ENCODE measurements around the gene SORCS2. TPM values are rescaled to one million over a fixed set of nuclear protein-coding genes. Genes with fewer than 3 reads are reported as not detected.

The SORCS2 gene
- polyA plus RNA-seq, 1 donor (not counting 4 experiments of a cell fraction or from before 2014, with no cell fraction given), result 0.09 TPM

GRCh38 chr4:7153711-7154110, 38.6 kb upstream of the SORCS2 start:
- FAIRE-seq, result no peak
- dilution Hi-C loops (cut with MboI; ENCODE audit: extremely low pct_ligation_motif_present, low sequenced_read_pairs), result no loop called here

GRCh38 chr4:7154351-7154981, 37.9 kb upstream of the SORCS2 start:
- FAIRE-seq, result no peak
- dilution Hi-C loops (cut with MboI; ENCODE audit: extremely low pct_ligation_motif_present, low sequenced_read_pairs), result no loop called here
- TF ChIP-seq EZH2 (IDR thresholded peaks at IDR 0.05; ENCODE audit: low read length) (no peak), CTCF (optimal IDR thresholded peaks at IDR 0.05 in 1 of 3, IDR thresholded peaks at IDR 0.05 in 1 of 3, conservative IDR thresholded peaks at IDR 0.05 in 1 of 3; ENCODE audit: extremely low read depth in 1 of 3, insufficient read depth in 2 of 3, low read length in 3 of 3) (no peak)

More at GRCh38 chr4:7153711-7154110, 38.6 kb upstream of the SORCS2 start:
- Histone ChIP-seq H4K20me1 (ENCODE audit: control insufficient read depth, extremely low read depth, insufficient read depth, low read length) (no peaks in the 10 kb centered on the region), H3K9me1 (ENCODE audit: control insufficient read depth, extremely low read depth, insufficient read depth, low read length) (no peaks in the 10 kb centered on the region), H3K27me3 (ENCODE audit: control insufficient read depth, extremely low read depth, insufficient read depth, low read length) (peaks cover 20% of the 10 kb centered on the region), H3K9me3 (ENCODE audit: control insufficient read depth, low read depth, low read length) (no peaks in the 10 kb centered on the region), H2AFZ (ENCODE audit: control insufficient read depth, low read length) (no peak overlapping the region), H3K79me2 (ENCODE audit: control insufficient read depth, insufficient read depth, low read length) (no peaks in the 10 kb centered on the region), H3K9ac (ENCODE audit: control insufficient read depth, extremely low read depth, insufficient read depth, low read length) (no peak overlapping the region), H3K36me3 (ENCODE audit: control insufficient read depth in 2 of 2, extremely low read depth in 1 of 2, insufficient read depth in 2 of 2, low read length in 2 of 2) (no peaks in the 10 kb centered on the region), H3K4me3 (ENCODE audit: control insufficient read depth in 2 of 3, extremely low read depth in 1 of 3, insufficient read depth in 2 of 3, low read depth in 1 of 3, low read length in 3 of 3) (no peak overlapping the region), H3K4me1 (ENCODE audit: control insufficient read depth, extremely low read depth, insufficient read depth, low read length) (peaks cover 10% of the 10 kb centered on the region), H3K27ac (ENCODE audit: control insufficient read depth, insufficient read depth, low read length) (no peak overlapping the region), H3K4me2 (ENCODE audit: control insufficient read depth, extremely low read depth, insufficient read depth, low read depth, low read length) (no peak overlapping the region)
- no peak for DNase-seq (ENCODE audit: low read depth, low spot score)
- TF ChIP-seq EZH2 (IDR thresholded peaks at IDR 0.05; ENCODE audit: low read length) (no peak), CTCF (optimal IDR thresholded peaks at IDR 0.05 in 1 of 3, IDR thresholded peaks at IDR 0.05 in 1 of 3, conservative IDR thresholded peaks at IDR 0.05 in 1 of 3; ENCODE audit: extremely low read depth in 1 of 3, insufficient read depth in 2 of 3, low read length in 3 of 3) (no peak)

More at GRCh38 chr4:7154351-7154981, 37.9 kb upstream of the SORCS2 start:
- no peaks in the 10 kb centered on the region for H4K20me1 ChIP-seq (ENCODE audit: control insufficient read depth, extremely low read depth, insufficient read depth, low read length)
- H3K4me1 ChIP-seq (ENCODE audit: control insufficient read depth, extremely low read depth, insufficient read depth, low read length), result peaks cover 10% of the 10 kb centered on the region
- no peaks in the 10 kb centered on the region for H3K36me3 ChIP-seq (ENCODE audit: control insufficient read depth in 2 of 2, extremely low read depth in 1 of 2, insufficient read depth in 2 of 2, low read length in 2 of 2)
- H3K9me3 ChIP-seq (ENCODE audit: control insufficient read depth, low read depth, low read length), result no peaks in the 10 kb centered on the region
- no peak overlapping the region for H3K4me3 ChIP-seq (ENCODE audit: control insufficient read depth in 2 of 3, extremely low read depth in 1 of 3, insufficient read depth in 2 of 3, low read depth in 1 of 3, low read length in 3 of 3)
- no peaks in the 10 kb centered on the region for H3K9me1 ChIP-seq (ENCODE audit: control insufficient read depth, extremely low read depth, insufficient read depth, low read length)
- H3K27ac ChIP-seq (ENCODE audit: control insufficient read depth, insufficient read depth, low read length), result no peak overlapping the region
- H3K4me2 ChIP-seq (ENCODE audit: control insufficient read depth, extremely low read depth, insufficient read depth, low read depth, low read length), result no peak overlapping the region
- no peak overlapping the region for H2AFZ ChIP-seq (ENCODE audit: control insufficient read depth, low read length)
- DNase-seq (ENCODE audit: low read depth, low spot score), result no peak
- no peaks in the 10 kb centered on the region for H3K79me2 ChIP-seq (ENCODE audit: control insufficient read depth, insufficient read depth, low read length)
- H3K27me3 ChIP-seq (ENCODE audit: control insufficient read depth, extremely low read depth, insufficient read depth, low read length), result peaks cover 15% of the 10 kb centered on the region
- no peak overlapping the region for H3K9ac ChIP-seq (ENCODE audit: control insufficient read depth, extremely low read depth, insufficient read depth, low read length)

Data from keratinocyte (primary cell).